Measurements from ENCODE around the gene IVD. TPM values are rescaled to one million over a fixed set of nuclear protein-coding genes. Genes with fewer than 3 reads are reported as not detected.

Gene IVD
- total RNA-seq, 1 donor from 2014 or later: 43.4 TPM

DNA sequence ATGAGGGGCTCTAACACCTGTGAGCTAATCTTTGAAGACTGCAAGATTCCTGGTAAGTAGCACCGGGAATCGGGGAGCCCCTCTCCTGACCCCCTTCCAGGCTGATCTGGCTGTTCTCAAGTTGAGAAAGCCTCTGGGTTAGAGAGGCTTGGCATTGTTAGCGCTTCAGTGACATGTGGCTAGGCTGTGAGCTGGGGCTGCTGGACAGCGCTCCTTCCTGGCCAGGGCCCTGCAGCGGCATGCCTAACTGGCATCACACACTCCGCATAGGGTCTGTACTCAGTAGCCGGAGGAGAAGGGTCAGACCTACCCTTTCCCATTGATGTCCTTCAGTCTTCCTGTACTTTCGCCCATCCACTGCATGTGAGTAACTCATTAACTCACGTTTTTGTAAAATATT is 7.4 kb downstream of the IVD start:
- no peak for DNase-seq (ENCODE audit: low read depth, low spot score)

DNA sequence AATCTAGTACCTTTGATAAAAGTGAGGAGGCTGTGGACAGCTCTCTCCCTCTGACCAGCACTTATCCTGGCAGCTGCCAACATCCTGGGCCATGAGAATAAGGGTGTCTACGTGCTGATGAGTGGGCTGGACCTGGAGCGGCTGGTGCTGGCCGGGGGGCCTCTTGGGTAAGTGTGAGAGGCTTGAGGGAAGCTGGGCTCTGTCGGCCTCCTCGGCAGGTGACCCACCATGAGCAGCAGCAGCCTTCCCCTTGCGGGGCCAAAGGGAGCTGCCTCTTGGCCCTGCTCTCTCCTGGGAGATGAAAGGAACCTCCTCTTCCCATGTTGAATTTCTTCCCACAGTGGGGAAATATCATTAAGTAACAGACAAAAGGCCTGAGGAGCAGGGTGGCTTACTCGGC is 9.2 kb downstream of the IVD start:
- no peak for DNase-seq (ENCODE audit: low read depth, low spot score)

DNA sequence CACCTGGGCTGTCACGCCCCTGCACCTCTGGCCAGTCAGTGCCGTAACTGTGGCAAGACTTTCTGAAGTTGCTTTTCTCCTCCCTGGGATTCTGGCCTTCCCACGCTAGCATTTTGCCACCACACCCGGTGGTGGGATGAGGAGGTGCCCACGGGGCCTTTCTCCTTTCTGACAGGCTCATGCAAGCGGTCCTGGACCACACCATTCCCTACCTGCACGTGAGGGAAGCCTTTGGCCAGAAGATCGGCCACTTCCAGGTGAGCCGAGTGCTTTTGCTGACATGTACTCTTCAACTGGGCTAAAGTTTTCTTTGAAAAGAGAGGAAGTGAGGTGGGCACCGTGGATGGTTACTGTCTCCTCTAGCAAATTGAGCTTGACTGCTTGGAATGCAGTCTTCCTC is 9.6 kb downstream of the IVD start:
- no peak for DNase-seq (ENCODE audit: low read depth, low spot score)

DNA sequence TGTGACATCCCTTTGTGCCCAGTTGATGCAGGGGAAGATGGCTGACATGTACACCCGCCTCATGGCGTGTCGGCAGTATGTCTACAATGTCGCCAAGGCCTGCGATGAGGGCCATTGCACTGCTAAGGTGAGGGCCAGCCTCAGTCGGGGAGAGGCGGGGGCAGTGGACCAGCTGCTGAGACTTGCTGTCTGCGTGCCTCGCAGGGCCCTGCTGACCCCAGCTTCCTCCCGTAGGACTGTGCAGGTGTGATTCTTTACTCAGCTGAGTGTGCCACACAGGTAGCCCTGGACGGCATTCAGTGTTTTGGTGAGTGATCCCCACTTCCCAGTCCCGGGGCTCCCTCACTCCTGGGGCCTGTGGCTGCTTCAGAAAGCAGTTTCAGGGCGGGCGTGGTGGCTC is 10.5 kb downstream of the IVD start:
- DNase-seq (ENCODE audit: low read depth, low spot score): no peak

DNA sequence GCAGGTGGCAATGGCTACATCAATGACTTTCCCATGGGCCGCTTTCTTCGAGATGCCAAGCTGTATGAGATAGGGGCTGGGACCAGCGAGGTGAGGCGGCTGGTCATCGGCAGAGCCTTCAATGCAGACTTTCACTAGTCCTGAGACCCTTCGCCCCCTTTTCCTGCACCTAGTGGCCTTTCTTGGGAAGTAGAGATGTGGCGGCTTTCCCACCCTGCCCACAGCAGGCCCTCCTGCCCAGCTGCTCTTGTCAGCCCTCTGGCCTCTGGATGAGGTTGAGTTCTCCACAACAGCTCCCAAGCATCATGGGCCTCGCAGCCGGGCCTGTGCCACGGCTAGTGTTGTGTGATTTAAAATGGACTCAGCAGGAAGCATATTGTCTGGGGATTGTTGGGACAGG is 12.5 kb downstream of the IVD start:
- DNase-seq (ENCODE audit: low read depth, low spot score): no peak

DNA sequence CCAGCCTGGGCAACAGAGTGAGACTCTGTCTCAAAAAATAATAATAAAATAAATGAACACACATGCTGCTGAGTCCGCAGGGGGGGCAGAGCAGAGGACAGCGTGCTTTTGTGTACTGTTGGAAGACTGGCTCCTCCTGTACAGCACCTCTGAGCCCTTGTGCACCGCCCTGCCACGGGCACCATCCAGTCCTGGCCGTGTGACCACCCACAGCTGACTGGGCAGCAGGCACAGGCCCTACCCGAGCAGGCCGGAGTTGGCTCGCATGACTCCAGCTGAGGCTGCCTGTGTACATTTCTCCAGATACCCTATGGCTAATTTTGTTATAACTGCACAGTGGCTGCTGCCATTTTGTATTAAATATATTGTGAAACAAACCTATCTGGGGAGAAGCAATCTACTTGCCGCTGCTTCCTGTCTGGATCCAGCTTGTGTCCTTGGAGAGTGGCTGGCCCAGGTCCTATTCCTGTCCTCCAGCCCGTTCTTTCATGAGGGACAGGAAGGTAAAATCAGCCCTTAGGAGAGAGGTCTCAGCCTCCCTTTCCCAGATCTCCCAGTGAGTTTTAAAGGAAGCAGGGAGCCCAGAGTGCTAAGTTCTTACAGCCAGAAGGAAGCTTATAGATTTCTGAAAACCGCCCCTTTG is 14.6 kb downstream of the IVD start:
- DNase-seq (ENCODE audit: low read depth, low spot score): no peak

DNA sequence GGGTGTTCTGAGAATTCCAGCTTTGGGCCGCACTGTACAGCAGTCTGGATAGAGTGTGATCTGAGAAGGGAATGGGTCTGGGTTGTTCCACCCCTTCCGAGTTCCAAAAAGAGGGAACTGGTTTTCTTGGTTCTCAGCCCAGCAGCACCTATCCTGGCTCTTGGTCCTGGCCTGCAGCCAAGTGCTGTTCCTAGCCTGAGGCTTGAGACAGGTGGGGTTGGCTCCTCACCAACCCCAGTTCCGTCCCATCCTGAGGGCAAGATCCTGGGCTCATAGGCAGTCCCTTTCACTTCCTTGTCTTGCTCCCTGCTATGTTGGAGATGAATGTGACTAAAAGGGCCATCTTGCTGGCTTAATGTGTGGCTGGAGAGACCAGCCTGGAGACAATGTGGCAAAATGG is 15.2 kb downstream of the IVD start:
- DNase-seq (ENCODE audit: low read depth, low spot score): no peak

DNA sequence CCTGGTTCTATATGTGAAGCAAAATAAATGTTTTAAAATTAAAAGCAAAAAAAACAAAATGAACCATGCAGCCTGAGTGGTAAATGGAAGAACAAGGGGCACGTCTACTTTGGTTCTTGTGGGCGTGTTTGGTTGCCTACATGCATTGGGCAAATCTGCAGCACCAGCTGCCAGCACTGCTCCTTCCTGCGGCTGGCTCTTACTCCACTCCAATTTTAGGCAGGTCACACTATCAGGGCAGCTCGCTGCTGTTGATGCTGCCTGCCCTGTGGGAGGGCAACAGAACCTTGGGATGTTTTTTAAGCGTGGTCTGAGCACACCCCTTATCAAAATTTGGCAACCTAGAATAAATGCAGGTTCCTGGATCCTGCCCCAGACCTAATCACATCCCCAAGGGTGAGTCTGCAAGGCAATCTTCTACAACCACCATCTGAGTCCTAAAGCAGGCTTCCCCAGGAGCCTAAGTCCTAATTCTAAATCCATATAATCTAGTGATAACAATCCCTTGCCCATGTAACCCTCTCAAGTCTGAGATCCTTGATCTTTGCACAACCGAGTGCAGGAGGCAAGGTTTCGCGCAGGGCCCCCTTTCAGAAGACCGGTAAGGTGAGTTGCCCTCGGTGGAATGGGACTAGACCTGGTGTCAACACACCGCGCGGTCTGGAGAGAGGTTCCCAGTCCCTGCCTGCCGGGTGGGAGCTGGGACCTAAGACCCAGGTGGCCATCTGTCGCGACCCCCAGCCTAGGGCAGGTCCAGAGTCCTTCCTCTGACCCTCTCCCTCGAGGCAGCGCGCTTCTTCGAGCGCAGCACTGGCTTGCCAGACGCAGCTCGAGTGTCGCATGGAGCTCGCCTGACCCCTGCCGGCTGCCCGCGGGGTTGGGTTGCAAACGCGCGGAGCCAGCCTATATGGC is 15.9 kb downstream of the IVD start:
- DNase-seq (ENCODE audit: low read depth, low spot score): no peak

DNA sequence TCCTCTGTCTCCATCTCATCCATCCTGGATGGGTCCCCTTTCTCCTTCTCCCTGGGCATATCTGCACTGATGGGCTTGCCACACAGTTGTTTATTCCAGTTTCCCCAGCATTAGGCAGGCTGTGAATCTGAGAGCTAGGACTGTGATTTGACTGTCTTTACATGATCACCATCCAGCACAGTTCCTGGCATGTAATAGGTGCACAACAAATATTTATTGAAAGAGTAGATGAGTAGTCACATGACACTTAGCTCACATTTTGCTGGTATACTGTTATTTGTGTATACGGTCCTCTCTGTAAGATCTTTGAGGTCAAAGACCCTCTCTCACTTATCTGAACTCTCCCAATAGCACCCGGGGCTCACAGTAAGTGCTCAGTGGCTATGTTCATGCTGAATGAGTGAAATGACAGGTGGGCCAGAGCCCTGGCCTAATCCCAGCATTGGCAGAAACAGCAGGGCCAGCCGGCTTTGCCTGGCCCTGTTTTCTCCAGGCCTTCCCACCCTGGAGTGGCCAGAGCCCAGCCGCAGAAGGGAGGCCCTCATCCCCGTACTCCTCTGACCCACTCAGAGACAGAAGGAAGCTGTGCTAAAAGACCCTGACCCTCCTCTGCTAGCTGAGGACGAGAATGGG is 19.0 kb downstream of the IVD start:
- no peak for DNase-seq (ENCODE audit: low read depth, low spot score)

DNA sequence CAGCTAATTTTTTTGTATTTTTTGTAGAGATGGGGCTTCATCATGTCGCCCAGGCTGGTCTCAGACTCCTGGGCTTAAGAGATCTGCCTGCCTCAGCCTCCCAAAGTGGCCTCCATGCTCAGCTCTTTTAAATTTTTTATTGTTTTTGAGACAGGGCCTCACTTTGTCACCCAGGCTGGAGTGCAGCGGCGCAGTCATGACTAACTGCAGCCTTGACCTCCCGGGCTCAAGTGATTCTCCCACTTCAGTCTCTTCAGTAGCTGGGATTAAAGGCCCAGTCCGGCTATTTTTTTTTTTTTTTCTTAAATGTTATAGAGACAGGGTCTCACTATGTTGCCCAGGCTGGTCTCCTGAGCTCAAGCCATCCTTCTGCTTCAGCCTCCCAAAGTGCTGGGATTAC is 20.1 kb downstream of the IVD start:
- DNase-seq (ENCODE audit: low read depth, low spot score): no peak

DNA sequence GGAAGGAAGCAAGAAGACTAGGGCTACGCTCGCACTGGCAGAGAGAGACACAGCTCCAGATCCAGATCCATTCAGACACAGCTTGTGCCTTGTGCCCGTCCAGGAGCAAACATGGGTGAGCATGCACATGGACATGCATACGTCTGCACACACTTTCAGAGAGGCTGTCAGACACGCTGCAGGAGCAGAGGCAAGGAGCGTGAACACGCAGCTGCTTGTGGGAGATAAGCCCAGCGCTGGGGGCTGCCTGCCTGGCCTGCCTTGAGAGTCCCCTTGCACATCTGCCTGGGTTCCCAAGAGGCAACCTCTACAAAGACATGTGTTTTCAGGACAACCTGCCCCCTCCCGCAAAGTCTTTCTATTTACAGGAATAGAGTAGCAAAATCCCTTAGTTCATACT is 21.6 kb downstream of the IVD start:
- DNase-seq (ENCODE audit: low read depth, low spot score): no peak

DNA sequence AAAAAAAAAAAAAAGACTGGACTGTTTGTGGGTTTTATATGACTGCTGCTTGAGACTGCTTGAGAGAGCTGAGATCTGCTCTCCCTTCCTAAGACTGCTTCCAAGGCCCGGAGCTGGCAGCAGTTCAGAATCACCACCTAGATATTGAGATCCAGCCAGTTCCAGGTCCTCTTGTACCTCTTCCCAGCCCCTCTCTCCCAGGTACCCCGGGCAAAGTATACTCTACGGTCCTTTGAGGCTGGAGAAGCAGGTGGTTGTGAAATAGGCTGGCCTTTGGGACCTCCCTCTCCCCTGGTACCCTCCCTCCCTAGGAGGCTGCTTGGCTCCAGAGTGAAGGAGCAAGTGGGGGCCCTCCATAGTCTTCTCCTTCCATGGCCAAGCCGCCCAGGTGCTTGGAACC is 22.6 kb downstream of the IVD start:
- no peak for DNase-seq (ENCODE audit: low read depth, low spot score)

DNA sequence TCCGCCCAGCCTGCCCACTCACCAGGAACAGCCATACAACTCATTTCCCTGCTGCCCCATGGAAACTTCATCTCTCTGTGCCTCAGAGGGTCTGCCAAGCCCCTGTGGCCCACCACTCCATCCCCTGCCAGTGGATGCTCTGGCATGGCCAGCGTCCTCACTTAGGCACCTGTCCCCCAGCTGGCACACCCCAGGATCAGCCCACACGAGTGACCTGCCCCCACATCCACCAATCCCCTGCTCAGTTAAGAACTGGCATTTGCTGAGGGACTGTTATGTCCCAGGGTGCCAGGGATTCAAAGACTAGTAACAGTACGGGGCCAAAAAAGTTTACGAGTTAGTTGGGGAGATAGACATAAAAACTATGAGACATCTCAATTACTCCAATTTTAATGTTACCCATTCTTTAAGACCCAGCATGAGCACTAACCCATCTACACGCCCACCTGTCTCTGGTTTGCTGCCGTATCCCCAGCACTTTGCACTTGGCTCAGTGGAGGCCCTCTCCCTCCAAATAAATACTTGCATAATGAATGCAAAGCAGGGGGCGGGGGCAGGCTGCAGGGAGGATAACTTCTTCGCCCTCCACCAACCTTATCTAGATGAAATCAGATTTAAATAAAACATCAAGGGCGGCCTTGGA is 23.6 kb downstream of the IVD start:
- DNase-seq (ENCODE audit: low read depth, low spot score): no peak

DNA sequence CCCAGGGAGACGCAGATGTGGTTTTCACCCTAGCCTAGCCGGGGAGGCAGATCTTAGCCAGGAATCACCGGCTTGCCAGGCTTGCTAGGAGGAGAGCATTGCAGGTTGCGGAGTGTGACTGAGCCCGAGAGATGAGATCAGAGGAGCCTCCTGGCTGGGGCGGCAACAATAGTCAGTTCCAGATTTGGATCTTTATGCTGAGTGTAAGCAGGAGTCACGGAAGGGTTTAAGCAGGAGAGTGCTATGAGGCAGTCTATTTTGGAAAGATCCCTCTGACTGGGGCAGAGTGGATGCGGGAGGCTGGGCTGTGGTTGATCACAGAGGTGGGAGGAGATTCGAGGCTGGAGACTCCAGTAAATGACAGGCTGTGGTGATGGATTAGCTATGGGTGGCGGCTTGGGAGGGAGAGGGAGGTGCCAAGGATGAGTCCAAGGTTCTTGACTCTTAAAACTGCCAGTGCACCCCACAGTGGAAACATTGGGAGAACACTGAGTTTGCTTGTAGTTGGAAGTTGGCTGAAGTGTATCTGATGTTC is 24.7 kb downstream of the IVD start:
- no peak for DNase-seq (ENCODE audit: low read depth, low spot score)

DNA sequence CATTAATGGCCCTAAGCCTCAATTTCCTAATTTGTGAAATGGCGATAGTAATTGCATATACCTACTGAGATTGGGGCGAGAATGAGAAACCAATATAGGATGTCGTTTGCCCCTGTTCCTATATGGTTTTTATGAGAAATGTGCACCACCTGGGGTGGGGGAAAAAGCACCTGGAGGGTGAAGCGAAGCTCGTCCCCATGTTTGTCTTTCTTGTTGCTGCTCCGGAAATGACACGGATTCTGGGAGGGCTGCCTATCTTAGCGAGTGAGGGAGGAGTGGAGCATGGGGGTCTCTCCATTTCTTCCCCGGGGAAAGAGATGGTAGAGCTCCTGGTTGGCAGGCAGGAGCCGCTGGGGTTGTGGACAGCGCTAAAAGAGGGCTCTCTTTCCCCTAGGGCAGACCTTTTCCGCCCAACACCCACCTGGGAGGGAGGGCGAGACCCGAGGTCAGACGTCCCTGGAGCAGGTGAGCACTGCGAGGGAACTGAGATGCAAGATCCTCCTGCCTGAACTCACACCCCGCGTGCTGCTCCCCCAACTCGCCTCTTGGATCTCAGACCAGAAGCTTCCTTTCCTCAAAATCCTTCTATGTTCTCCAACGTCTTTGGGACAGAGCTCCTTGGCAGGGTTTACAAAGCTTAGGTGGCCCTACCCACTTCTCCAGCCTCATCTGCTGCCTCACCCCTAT is 29.6 kb downstream of the IVD start:
- no peak for DNase-seq (ENCODE audit: low read depth, low spot score)

DNA sequence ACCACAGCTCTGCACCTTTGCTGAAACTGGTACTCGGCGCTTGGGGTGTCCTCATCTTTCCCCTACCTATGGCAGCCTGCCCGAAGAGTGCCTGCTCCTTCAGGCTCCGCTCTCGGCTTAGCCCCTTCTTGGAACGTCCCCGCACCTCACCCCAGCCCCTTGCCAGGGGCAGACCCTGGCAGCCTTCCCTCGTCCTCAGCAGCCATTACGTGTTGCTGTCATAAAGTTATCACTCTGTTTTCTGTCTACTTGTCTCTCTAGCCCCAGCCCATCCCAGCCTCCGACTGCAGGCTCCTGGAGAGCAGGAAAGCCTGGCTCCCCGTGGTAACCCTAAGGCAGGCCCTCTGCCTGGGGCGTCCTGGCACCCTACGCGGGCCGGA is 30.1 kb downstream of the IVD start:
- DNase-seq (ENCODE audit: low read depth, low spot score): no peak

DNA sequence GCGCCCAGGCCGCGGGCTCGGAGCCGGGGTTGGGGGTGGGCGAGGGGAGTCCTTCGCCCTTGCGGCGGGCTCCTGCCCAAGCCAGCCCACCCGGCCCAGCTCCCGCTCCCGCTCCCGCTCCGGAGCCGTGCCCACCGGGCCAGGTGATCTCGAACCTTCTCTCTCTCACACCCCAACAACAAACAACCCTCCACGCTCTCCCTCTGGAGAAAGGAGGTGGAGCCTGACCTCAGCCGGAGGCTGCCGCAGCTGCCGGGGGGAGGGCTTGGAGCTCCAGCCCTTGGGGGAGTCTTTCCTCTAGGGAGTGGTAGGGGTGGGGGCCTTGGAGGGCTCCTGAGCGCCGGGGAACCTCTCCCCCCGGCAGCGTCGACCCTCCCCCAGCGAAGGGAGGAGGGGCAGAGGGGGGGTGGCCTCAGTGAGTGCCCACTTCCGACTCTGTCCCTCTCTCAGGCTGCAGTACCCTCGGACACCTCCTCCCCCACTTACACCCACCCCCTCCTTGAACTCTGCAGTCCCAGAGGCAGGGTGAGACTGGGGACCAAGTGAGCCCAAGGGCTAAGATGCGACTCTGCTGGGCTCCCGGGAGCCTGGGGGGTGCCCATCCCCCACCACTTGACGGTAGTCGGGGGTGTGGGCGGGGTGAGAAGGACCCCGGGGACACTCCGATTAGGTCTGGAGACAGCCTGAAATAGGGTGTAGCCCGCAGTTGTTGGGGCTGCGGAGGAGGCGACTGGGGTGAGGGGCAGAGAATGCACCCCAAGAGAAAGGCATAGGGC is 30.7 kb downstream of the IVD start:
- DNase-seq (ENCODE audit: low read depth, low spot score): no peak

DNA sequence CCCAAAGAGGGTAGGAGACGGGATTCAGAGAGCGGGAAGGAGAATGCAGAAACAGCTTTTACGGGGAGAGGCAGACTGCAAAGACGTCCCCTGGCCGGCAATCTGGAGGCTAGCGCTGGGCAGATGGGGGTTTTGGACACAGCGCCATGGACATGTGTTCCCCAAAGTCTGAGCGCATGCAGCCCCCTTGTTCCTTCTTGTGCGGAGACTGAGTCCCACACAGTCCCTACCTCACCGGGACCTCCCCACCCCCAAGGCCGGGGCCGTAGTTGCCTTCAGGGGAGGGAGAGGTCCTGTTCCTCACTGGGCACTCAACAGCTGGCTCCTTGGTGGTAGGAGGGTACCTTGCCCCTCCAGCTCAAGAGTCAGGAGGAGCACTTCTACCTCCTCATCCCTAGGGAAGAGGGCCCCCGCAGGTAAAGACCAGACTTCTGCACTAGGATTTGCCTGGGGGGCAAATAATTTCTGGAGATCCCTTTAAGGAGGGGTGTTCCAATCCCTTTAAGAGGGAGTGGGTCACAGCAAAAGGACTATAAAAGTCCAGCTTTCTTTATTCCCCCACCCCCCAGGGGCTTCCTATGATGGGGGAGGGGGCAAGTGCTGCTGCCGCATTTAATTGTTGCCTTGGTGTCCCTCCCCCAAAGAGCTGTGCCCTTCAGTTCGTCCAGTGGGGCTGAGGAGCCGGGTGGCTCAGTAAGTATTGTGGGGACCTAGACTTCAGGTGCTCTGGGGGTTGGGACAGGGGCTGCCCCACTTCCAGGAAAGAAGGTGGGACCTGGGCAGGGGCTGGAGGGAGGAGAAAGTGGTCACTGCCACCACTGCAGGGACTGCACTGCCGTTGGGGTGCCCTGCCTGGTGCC is 31.5 kb downstream of the IVD start:
- no peak for DNase-seq (ENCODE audit: low read depth, low spot score)
